HG03571 (cell line): ENCODE results near the gene NR1D1.

ENCODE experiments used
- ATAC-seq: cut with Tn5 transposase; IDR thresholded peaks from one replicate; pipeline ENCODE4 v1.9.1; 2021; ENCODE audit not compliant: unreplicated experiment

The NR1D1 gene

DNA sequence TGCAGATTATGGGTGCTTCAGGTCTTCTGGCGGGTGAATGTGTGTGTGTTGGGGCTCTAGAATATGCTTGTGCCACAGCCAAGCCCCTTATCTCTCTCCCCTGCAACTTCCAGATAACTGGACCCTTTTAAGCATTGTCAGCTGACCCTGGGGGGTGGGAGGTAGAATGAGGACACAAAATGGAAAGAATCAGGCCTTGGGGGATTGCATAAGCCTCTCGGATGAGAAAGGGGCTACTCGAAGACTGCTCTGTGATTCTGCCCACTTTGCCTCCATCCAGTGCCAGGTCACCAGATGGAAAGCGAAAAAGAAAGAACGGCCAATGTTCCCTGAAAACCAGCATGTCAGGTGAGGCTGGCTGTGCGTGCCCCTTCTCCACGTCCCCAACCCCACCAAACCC, 23.8 kb downstream of the NR1D1 start:
- no peak for ATAC-seq

DNA sequence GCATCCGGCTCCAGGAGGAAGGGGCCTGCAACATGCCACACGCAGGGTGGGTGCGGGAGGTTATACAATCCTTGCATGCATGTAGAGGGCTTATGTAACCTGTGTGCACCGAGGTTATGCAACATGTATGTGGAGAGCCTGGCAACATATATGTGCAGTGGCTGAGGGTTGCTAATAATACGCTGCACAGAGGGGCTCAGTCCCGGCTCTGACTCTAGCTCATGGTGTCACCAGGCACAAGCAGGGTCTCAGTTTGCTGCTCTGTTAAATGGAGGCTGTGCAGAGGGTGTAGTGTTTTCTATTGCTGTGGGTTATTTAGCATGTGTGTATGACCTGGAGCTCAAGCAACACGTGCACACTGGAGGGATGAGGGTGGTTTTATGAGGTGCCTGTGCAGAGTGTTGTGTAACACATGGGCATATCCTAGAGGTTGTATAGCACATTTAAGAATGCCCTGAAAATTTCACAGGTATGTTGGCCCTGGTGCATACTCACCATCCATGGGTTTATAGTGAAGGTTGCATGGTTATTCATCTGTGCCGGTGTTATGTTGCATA, 24.4 kb downstream of the NR1D1 start:
- ATAC-seq = no peak

DNA sequence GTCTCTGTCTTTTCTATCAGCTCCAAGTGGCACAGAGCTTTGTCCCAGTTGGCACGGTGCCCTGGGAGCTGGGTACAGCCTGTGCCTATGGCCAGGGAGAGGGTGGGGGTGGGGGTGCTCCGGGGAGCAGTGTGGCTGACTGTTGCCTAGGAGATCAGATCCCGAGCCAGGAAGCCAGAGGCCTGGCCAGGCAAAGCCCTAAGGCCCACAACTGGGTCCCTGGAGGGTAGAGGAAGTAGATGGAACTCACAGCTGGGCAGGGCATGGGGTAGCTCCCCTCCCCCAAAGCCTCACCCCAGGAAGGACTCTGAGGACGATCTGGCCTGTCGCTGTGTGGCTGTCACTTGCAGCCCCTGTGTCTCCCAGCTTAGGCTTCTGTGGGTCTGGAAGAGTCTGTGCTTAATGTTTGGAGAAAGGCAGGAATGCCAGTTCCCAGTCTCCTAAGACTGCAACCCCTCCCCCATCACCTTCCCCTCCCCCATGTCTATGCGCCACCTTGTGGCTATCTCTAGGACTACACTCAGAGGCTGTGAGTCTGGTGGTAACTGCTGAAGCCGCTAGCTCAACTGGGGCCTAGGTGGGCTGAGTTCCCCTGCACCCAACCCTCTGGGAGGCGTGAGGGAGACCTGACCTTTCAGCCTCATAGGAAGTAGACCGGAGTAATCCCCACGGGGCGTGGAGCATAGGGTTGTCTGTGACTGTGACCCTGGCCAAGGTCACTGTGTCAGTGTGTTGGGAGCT, 25.0 kb downstream of the NR1D1 start:
- no peak for ATAC-seq

DNA sequence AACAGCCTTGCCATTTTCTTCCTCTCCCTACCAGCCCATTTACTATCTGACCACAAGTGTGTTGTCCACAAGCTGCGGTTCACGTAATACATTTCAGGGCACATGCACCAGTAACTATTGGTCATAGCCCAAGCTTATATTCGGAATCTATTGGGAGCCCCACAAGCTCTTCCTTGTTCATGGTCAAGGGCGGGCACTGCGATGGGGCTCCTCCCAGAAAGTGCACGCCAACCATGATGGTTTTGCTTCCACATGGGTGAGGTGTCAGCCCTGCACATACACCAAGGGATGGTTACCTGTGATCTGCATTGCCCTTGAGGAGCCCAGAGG, 25.6 kb downstream of the NR1D1 start:
- ATAC-seq = no peak

DNA sequence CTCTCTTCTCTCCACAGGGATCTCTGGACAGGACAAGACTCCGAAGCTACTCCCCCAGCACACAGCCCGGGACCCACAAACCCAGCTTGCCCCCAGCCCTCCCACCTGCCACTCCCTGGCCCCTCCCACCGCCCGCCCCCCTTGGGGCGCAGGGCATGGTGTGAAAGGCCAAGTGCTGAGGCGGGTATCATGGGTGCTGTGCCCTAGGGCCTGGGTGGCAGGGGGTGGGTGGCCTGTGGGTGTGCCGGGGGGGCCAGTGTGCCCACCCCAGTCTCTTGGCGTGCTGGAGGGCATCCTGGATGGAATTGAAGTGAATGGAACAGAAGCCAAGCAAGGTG, 26.2 kb downstream of the NR1D1 start:
- no peak for ATAC-seq

DNA sequence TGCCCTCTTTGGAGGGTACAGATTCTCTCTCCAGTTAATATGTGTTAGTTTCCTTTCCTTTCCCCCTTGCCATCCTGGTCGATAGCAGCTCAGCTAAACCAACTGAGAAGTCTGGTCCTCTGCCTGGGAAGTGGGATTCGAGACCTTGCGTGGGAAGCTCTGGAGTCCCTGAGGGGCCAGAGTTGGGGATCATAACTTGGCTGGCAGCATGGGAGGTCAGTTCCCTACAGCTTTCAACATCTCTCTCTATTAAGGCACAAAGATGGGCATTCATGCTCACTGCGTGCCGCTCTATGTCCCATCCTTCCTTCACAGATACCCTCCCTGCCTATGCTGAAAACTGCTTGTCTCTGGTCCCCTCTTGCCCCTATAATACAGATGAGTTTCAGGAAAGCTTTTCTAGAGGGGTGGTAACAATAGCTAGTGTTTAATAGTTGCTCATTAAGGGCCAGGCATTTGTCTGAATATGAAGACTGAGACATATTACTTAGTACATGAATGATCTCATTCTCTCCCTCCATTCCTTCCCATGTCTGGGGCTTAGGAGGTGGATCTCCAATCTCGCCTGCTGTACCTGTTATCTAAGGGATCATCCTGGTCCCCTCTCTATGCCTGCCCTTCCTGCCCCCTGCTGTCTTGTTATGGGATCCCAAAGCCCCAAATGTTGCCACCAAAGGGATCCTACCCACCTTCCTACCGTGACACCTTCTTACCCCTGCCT, 26.8 kb downstream of the NR1D1 start:
- no peak for ATAC-seq

DNA sequence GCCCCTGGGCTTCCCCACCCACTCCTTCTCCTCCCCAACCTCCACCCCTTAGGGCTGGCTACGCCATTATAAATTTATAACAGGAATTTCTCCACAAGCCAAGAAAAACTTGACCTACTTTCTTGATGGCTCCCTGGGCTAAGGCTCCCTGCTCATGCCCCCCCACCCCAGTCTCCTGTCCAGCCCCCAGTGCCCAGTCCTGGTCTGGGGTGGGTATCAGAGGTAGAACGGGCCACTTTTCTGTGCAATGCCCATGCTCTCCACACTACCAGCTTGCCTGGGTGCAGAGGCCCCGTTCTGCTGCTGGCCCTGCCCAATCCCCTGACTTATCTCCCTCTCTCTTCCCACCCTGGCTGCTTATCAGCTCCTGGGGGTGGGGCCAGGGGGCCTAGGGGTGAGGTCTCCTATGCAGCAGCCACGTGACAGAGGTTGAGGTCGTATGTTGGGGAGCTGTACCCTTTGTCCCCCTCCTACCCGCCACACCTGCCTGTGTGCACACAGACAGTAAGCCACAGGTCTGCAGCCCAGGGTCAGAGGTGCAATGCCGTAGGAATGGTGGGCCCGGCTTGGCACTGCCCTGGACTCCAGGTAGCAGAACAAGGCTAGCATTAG, 27.5 kb downstream of the NR1D1 start:
- no peak for ATAC-seq

DNA sequence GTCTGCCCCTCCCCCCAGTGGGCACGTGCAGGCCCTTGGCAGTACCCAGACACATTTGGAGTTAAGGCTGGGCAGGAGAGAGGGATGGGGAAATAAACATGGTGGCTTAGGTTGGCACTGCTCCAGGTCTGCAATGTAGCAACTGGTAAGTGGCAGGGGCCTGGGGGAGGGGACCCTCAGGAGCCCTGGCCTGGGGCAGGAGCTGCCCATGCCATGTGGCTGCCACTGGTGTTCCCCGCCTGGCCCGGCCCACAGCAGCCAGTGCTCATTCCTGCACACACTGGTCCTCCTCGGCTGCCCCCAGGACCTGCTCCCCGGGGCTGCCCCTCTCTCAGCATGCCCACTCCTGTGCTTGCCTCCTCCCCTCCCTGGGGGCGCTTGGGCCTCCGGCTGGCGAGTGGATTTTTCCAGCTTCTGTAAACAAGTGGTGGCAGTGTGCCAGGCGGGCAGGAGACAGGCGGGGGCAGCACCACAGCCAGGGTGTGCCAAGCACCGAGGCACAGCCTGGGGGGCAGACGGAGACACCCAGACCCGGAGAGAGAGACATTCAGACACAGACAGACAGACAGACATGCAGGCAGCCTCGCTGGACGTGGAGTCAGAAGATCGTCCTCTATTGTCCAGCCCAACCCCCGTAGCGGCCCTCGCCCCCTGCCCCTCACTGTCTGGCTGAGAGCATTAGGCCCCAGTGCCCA, 28.2 kb downstream of the NR1D1 start:
- ATAC-seq = no peak

DNA sequence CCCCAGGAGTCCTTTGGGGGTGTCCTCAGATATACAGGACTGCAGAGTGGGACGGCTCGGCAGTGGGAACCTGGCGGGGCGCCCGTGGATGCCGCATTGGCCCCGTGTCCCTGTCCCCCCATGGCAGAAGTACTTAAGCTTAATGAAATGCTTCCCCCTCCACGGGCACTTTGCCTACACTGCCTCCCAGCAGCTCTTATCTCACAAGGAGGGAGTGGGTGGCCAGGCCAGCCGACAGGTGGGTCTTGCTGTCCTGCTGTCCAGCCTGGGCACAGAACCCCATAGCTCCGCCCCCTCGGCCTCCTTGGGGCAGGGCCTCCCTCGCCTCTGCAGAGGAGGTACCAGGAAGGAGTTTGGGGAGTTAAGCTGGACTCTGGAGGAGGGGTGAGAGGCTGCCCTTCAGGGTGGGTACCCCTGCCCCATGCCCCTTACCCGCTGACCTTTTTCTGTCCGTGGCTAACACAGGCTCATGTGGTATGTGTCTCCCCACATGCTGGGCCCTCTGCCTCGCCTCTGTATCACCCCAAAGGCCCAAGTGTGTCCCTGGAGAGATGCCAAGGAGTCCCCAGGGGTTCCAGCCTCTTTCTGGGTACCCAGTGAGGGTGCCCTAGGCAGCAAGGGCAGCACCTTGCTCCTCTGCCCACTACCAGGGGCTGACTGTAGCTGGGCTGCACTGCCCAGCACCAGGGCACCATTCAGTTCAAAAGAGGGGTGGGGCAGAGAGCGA, 28.9 kb downstream of the NR1D1 start:
- no peak for ATAC-seq

DNA sequence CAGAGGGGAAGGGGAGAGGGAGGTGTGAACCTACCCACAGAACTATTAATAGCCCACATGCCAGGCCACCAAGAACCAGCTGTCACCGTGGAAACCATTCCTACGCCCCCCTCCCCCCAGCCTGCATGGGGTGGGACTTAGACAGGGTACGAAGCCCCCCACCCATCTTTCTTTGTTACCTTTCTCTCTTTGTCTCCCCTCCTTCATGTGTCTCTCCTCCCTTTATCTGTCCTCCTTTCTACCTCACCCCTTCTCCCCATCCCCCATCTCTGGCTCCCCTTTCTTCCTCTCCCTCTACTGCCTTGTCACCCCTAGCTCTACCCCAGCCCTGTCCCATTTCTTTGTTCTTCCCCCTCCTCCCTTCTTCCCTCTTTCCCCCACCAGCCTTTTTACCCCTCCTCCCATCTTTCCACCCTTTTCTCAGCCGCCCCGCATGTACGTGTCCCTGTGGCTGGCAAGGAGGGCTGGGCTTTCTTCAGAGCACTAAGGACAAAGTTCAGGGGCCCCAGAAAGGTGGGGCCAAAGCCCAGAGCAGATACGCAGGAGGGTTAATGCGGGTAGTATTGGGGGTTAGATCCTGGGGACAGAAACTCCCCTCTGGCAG, 29.6 kb downstream of the NR1D1 start:
- ATAC-seq = no peak

DNA sequence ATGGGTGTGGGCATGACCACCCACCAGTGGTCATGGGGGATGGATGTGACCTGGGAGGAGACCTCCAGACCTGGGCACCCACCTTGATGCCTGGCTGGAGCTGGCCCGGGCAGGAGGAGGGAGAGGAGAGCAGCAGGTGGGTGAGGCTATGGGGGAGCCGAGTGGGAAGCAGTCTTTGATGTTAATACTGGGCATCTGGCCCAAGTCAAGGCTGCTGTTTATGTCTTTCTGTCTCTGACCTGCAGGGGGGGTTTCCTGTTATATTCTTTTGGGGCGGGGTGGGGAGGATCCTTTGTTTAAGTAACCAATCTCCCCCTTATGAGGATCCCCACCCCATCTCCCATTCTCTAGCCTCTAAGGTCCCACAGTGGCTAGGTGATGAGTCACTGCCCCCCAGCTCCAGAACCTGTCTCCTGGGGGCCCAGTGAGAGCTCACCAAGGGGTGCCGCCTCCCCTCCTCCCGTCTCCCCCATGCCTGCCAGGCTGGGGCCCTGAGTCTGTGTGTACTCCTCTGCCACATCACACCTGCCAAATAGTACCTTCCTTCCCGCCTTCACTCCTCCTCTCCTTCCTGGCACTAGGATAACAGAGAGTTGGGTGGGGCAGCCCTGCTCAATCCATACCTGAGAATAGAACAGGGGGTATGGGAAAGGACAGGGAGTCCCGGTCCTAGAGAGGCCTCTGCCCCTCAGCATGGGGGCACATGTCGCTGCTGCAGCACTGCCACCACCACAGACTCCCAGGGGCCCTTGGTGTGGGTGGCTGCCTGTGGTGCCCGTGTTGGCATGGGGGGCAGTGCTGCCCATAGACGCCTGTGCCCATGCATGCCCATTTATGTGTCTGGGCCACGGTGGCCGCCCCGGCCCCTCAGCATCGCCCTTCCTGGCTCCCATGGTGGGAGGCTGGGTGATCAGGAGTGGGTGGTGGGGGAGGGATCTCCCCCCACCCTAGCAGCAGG, 30.4 kb downstream of the NR1D1 start:
- ATAC-seq = no peak

DNA sequence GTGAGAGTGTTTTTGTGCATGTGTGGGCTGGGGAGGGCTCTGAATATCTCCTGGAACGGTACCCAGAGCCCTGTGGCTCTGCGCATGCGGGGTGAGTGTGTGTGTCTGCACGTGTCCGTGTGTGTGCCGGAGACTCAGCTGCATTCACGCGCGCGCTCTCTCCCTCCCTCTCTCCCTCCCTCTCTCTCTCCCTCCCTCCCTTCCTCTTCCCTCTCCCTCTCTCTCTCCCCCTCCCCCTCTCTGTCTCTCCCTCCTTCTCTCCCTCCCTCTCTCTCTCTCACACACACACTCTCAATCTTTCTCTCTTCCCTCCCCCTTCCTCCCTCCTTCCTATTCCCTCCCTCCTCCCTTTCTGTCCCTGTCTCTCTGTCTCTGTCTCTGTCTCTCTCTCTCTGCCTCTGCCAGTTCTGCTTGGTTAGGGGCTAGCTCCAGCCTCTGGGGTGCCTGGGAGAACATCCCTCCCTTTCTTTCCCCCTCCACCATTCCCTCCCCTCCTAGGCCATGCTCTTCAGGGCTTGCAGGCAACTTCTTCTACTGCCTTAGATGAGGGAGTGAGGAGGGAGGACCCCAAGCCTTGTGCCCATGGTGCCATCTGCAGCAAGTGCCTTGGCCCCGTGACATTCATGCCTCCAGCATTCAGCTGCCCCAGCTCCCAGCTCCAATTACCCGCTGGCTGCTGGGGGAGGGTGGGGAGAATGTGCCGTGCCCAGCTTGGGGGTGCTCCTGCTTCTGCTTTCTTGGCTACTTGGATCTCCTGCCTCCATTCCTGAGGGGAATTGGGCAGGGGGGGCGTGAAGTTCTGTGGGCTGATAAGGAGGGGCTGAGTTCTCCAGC, 31.3 kb downstream of the NR1D1 start:
- no peak for ATAC-seq

DNA sequence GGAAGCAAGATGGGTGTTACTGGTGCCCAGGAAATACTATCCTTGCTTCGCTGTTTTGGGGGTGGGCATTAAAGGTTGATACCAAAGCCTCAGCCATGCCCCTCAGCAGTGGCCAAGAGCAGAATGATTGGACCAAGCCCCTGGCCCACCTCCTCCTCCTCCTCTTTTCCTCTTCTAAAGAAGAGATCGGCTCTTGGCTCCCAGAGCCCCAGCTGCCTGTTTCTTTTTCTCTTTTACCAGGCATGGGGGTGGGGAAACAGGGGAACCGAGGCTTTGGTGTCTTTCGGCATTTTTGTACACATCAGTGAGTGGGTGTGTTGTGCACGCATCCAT, 31.8 kb downstream of the NR1D1 start:
- ATAC-seq = no peak

DNA sequence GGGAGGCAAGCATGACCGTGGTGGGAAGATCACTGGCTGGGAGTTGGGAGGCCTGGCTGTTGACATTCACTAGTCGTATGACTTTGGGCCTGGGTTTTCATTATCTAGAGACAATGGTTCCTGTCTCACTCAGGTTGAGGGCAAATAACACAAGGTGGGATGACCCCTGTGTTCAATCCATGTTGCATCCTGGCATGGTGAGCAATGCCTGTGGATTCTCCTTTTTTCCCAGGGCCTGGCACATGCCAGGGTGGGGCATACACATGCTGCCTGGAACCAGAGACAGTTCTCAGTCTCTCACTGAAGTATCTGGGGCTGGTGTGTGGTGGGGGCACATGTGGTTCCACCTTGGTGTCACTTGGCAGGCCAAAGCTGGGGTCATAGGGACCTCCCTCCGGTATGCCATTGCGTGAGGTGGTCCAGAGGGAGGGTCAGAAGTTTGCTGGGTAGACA, 32.2 kb downstream of the NR1D1 start:
- no peak for ATAC-seq

DNA sequence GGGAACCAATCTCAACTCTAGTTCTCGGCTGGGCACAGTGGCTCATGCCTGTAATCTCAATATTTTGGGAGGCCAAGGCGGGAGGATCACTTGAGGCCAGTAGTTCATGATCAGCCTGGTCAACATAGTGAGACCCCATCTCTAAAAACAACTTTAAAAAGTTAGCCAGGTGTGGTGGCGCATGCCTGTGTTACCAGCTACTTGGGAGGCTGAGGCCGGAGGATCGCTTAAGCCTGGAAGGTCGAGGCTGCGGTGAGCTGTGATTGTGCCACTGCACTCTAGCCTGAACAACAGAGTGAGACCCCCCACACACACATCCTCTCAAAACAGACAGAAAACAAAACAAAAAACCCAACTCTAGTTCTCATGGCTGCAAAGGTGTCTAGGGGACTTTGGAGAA, 32.7 kb downstream of the NR1D1 start:
- ATAC-seq = no peak

DNA sequence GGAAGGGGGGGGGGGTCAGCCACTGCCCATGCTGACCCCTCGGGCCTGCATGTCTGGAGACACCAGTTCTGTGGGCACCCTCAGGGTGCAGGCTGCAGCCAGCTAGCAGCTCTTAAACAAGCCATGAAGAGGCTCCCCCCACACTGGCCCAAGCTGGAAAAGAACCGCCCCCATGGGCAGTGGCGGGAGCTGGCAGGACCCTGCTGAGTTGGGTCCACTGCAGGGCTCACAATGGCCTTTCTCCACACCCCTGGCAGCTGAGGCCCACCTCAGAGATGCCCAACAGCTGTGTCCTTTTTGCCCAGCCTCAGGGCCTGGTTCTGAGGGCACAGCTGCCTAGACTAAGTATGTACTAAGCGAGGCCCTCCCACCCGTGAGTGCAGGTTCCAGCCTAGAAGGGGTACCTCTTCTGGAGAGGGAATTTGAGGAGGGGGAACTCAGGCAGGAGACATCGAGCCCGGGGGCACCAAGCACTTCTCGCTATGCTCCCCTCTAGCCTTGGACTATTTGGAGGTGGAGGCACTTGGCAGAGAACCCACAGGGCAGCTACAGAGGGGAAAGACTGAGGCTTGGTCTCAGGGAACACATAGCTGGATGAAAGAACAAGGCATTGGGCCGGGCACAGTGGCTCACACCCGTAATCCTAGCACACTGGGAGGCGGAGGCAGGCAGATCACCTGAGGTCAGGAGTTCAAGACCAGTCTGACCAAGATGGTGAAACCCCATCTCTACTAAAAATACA, 34.4 kb downstream of the NR1D1 start:
- ATAC-seq = no peak

DNA sequence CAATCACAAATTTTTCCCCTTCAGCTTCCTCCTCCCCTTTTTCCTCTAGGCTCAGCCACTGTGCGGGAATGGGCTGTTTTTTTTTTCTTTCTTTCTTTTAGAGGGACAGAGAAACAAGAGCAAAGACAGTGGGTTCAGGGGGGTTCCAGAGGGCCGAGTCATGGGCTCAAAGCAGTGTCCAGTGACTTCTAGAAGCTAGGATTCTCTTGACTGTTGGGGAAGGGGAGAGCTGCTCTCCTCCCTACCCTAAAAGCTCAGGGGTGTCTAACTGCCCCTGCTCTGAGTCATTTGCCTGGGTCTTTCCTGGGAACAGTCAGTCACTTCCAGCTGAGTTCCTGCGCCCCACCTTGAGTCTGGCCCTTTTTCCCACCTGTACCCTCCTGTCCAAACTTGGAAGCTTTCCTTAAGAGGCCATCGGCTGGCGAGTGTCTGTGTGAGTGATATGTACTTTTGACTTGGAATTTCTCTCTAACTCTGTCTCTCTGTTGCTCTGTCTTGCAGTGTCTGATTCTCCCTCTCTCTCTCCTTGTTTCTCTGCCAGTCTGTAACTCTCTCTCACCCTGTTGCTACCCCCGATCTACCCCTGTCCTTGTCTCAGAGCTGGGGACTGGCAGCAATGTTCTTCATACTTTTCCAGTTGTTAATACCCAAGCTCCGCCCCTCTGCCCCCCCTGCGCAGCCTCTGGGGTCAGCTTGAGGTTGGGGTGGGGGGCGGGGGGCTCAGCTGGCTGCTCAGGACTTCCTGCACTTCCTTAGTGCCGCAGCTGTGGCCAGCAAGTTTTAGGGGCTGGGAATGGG, 35.2 kb downstream of the NR1D1 start:
- ATAC-seq = no peak
